Measurements from ENCODE around the gene TMEM239.

DNA sequence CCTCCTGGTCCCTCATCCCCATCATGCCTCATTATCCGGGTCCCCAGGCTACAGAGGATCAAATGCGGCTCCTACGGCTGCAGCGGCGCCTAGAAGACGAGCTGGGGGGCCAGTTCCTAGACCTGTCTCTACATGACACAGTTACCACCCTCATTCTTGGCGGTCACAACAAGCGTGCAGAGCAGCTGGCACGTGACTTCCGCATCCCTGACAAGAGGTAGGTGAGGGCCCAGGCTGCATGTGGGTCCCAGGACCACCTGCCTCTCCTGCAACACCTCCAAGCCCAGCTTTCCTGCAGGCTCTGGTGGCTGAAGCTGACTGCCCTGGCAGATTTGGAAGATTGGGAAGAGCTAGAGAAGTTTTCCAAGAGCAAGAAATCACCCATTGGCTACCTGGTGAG, 48.9 kb downstream of the TMEM239 start:
- TF ChIP-seq TAF1 (conservative IDR thresholded peaks at IDR 0.05): no peak
- TF ChIP-seq, protein P1, sequence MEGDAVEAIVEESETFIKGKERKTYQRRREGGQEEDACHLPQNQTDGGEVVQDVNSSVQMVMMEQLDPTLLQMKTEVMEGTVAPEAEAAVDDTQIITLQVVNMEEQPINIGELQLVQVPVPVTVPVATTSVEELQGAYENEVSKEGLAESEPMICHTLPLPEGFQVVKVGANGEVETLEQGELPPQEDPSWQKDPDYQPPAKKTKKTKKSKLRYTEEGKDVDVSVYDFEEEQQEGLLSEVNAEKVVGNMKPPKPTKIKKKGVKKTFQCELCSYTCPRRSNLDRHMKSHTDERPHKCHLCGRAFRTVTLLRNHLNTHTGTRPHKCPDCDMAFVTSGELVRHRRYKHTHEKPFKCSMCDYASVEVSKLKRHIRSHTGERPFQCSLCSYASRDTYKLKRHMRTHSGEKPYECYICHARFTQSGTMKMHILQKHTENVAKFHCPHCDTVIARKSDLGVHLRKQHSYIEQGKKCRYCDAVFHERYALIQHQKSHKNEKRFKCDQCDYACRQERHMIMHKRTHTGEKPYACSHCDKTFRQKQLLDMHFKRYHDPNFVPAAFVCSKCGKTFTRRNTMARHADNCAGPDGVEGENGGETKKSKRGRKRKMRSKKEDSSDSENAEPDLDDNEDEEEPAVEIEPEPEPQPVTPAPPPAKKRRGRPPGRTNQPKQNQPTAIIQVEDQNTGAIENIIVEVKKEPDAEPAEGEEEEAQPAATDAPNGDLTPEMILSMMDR (IDR thresholded peaks at IDR 0.05; ENCODE audit: low read depth, low read length, missing input control): no peak
- TF ChIP-seq, protein P2, sequence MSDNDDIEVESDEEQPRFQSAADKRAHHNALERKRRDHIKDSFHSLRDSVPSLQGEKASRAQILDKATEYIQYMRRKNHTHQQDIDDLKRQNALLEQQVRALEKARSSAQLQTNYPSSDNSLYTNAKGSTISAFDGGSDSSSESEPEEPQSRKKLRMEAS (IDR thresholded peaks at IDR 0.05): no peak
- TF ChIP-seq, protein P3, sequence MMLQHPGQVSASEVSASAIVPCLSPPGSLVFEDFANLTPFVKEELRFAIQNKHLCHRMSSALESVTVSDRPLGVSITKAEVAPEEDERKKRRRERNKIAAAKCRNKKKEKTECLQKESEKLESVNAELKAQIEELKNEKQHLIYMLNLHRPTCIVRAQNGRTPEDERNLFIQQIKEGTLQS (IDR thresholded peaks at IDR 0.05): no peak
- TF ChIP-seq, protein P4, sequence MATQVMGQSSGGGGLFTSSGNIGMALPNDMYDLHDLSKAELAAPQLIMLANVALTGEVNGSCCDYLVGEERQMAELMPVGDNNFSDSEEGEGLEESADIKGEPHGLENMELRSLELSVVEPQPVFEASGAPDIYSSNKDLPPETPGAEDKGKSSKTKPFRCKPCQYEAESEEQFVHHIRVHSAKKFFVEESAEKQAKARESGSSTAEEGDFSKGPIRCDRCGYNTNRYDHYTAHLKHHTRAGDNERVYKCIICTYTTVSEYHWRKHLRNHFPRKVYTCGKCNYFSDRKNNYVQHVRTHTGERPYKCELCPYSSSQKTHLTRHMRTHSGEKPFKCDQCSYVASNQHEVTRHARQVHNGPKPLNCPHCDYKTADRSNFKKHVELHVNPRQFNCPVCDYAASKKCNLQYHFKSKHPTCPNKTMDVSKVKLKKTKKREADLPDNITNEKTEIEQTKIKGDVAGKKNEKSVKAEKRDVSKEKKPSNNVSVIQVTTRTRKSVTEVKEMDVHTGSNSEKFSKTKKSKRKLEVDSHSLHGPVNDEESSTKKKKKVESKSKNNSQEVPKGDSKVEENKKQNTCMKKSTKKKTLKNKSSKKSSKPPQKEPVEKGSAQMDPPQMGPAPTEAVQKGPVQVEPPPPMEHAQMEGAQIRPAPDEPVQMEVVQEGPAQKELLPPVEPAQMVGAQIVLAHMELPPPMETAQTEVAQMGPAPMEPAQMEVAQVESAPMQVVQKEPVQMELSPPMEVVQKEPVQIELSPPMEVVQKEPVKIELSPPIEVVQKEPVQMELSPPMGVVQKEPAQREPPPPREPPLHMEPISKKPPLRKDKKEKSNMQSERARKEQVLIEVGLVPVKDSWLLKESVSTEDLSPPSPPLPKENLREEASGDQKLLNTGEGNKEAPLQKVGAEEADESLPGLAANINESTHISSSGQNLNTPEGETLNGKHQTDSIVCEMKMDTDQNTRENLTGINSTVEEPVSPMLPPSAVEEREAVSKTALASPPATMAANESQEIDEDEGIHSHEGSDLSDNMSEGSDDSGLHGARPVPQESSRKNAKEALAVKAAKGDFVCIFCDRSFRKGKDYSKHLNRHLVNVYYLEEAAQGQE (IDR thresholded peaks at IDR 0.05): no peak
- TF ChIP-seq HNF4G (IDR thresholded peaks at IDR 0.05): no peak
- TF ChIP-seq JUND (IDR thresholded peaks at IDR 0.05): no peak
- no peak for TF ChIP-seq FOXA2 (IDR thresholded peaks at IDR 0.05)
- TF ChIP-seq RAD21 (IDR thresholded peaks at IDR 0.05): no peak
- no peak for TF ChIP-seq RXRA (IDR thresholded peaks at IDR 0.05)
- TF ChIP-seq SP1 (IDR thresholded peaks at IDR 0.05): no peak
- TF ChIP-seq YY1 (IDR thresholded peaks at IDR 0.05): no peak
- TF ChIP-seq GABPA (IDR thresholded peaks at IDR 0.05 in 1 of 2, conservative IDR thresholded peaks at IDR 0.05 in 1 of 2): no peak

Data from liver (tissue), 3 donors.